LNCaP clone FGC (cell line): Measurements from ENCODE around the gene MSL1.

Source experiments
- DNase-seq: peaks from one replicate; pipeline ENCODE4 v3.0.0-alpha.2; 2011; ENCODE audit warnings: low read depth
- H3K4me3 ChIP-seq: 2 replicates; pipeline ENCODE4 v1.5.1; 2011; ENCODE audit warnings: mild to moderate bottlenecking, low read depth, low read length, control low read depth
- CTCF ChIP-seq: IDR thresholded peaks from 2 replicates; pipeline ENCODE4 v1.5.1; 2012; ENCODE audit warnings: mild to moderate bottlenecking; ENCODE audit not compliant: control insufficient read depth, insufficient read depth; ENCODE audit errors: extremely low read depth

Gene MSL1

DNA sequence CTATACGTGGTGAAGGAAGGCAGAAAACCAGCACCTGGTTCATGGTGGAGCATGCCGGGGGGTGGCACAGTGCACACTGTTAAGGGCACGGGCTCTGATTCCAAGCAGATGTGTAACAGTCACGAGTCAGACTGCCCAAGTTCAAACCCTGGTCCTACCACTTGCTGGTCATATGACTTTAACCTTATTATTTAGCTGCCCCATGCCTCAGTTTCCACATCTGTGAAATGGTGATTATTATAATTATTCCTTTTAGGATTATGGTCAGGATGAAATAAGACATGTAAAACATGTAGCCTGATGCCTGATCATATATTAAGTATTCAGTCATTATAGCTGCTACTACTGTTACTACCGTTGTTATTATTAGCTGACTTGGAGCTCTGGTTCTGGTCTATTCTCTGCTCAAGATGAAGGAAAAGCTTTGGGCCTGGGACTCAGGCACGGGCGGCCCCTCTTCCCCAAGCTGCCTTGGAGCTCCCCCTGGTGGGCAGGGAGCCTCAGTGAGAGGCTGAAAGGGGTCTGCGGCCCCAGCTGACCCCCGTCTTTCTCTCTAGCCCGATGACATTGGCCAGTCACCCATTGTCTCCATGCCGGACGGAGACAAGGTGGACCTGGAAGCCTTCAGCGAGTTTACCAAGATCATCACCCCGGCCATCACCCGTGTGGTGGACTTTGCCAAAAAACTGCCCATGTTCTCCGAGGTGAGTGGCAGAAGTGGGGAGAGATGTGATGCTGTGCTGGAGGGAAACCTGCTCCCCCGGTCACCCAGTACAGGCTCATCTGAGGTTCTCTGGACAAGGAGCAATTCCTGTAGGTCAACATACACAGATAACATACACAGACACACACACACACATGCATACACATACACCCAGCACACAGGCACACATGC is 35.4 kb upstream of the MSL1 start:
- DNase-seq, result no peak
- H3K4me3 ChIP-seq, result no peak overlapping the region
- peak; percentile 61 for TF ChIP-seq CTCF

DNA sequence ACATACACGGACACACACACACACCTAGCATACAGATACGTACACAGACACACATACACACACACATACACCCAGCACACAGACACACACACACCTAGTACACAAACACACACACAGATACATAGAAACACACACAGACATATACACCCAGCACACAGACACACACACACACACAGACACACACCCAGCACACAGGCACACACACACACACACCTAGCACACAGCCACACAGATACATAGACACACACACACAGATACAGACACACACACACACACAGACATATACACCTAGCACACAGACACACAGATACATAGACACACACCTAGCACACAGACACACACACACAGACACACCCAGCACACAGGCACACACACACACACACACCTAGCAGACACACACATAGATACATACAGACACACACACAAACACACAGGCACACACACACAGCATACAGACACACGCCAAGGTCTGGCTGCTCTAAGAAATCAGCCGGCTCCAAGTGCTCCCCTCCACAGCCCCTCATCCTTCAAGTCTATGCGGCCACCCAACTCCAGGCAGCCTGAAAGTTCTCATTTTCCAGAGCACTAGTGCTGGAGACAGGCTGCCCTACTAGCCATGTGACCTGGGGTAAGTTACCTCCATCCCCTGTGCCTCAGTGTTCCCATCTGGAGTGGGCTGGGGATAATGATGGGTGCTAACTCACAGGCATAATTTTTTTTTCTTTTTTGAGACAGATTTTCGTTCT is 34.5 kb upstream of the MSL1 start:
- TF ChIP-seq CTCF, result no peak
- DNase-seq, result no peak
- no peak overlapping the region for H3K4me3 ChIP-seq

- no peak overlapping the region for H3K4me3 ChIP-seq
- DNase-seq, result no peak
- no peak for TF ChIP-seq CTCF
Observed at GRCh38 chr17:40087903-40088718, 33.7 kb upstream of the MSL1 start.

GRCh38 chr17:40089077-40089895 is 32.5 kb upstream of the MSL1 start:
- no peak for TF ChIP-seq CTCF
- no peak overlapping the region for H3K4me3 ChIP-seq
- DNase-seq, result no peak

DNA sequence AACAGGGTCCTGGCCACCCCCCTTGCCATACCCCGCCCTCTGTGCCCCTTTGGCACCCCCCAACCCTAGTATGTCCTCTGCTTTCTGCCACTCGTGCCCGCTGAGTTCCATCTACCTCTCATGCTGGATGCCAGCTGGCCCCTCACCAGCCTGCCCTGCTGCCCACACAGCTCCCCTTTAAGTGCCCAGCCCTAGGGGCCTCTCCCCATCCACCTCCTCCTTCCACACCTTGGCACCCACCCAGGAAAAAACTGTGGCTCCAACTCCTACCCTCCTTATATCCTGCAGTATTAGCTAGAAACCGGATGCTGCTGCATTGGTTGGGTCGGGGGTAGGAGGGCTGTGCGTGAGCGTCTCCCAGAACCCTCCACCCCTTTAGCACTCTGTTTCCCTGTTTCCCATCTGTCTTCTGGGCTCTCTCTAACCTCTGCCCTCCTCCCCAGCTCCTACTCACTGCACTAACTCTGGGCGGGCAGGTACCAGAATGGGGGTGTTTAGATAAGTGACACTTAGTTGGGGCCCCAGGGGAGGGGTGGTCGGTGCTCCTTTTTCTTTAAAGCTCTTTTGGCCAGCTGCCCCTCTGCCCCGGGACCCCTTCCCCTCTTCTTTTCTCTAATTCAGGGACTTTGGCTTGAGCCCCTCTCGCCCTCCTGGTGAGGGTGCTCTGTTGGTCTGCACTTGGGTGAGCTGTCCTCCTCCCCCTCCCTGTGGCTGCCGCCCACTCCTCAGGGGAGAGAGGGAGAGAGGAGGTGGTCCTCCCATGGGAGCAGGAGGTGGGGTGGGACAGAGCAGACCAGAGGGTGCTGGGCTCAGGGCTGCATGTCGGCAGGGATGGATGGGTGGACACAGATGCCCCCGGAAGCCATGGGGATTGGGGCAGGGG is 31.3 kb upstream of the MSL1 start:
- H3K4me3 ChIP-seq, result no peak overlapping the region
- no peak for DNase-seq
- no peak for TF ChIP-seq CTCF
